Activated CD4-positive, alpha-beta T cell treated with anti-CD3 and anti-CD28 coated beads for 36 hours (primary cell): ENCODE measurements around the gene MMP24. TPM values are rescaled to one million over a fixed set of nuclear protein-coding genes. Genes with fewer than 3 reads are reported as not detected.

ENCODE experiments used
- ATAC-seq: fragments of 200-7000 bp; cut with Tn5 transposase; one replicate; pipeline ENCODE4 v1.10.0; 2021; ENCODE audit warnings: mild to moderate bottlenecking, moderate library complexity
- CTCF ChIA-PET: fragments of 350-600 bp; sonication (Branson Sonifier 250); formaldehyde crosslinking; loops from one replicate; lab custom pipeline; 2021; ENCODE audit warnings: antibody characterized with exemption; lab: Charles Lee
- POLR2A ChIA-PET: fragments of 350-600 bp; sonication (Branson Sonifier 250); formaldehyde crosslinking; loops from one replicate; lab custom pipeline; 2021; ENCODE audit warnings: antibody characterized with exemption, inconsistent platforms; lab: Charles Lee
- DNase-seq: peaks from one replicate; pipeline ENCODE4 v3.0.0-alpha.2; 2020
- H3K27ac Mint-ChIP-seq: one replicate; pipeline ENCODE4 v1.8.0; 2021; ENCODE audit warnings: mixed read lengths
- H3K27me3 Mint-ChIP-seq: one replicate; pipeline ENCODE4 v1.8.0; 2021; ENCODE audit warnings: mixed read lengths
- H3K36me3 Mint-ChIP-seq: one replicate; pipeline ENCODE4 v1.8.0; 2021; ENCODE audit warnings: low read depth, mixed read lengths
- H3K4me1 Mint-ChIP-seq: one replicate; pipeline ENCODE4 v1.8.0; 2021; ENCODE audit warnings: mixed read lengths
- H3K4me3 Mint-ChIP-seq: one replicate; pipeline ENCODE4 v1.8.0; 2021; ENCODE audit warnings: mild to moderate bottlenecking, moderate library complexity, mixed read lengths
- H3K9me3 Mint-ChIP-seq: one replicate; pipeline ENCODE4 v1.8.0; 2021; ENCODE audit warnings: low read depth, mixed read lengths
- intact Hi-C, 2 experiments: fragments of 100-400 bp; cut with DNase I in 1 of 2; cut with micrococcal nuclease in 1 of 2; formaldehyde crosslinking; loops; one replicate each; pipeline versions ENCODE4 v1.14.2 to v1.15.1; 2022 to 2024; cut with DNase I, micrococcal nuclease
- total RNA-seq, 2 experiments: library from RNA; stranded (reverse); gene quantifications; one replicate each; pipeline ENCODE4 v1.2.3, GENCODE V29; 2021

The MMP24 gene
- total RNA-seq, 2 experiments from 2014 or later, result not detected

DNA sequence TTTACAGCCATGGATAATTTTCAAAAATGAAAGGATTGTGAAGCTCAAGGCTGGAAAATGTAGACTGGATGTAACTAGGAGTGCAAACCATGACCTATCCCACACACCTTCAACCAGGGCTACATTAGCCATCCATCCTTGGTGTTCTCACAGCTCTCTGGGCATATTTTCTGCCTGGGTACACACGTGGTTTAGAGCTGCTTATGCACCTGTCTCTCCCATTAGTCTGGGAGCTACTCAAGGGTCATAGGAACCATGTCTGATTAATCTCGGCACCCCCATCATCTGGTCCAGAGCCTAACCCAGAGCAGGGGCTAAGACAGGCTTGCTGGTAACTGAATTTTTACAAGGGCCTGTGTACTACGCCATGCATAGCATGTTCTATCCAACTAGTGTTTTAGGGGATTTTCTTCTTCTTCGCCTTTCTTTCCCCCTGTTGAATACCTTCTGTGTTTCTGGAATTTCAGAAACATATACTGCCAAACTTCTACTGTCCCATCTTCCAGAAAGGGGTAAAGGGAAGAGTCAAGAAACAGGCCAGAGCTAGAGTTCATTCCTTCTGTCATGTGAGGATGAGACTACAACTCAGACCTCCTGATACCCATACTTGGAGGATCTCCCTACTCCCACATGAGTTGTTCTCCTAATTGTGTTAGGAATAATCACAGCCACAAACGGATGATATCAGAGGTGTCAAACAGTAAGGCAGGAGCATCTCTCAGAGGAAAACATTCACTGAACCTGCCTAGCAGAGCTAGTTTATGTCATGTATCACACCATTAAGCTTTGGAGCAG lies 91.1 kb downstream of the MMP24 start:
- DNase-seq (no peak), ATAC-seq (no peak)
- intact Hi-C loops, result no loop called here
- H3K27me3 Mint-ChIP-seq, result no peaks in the 10 kb centered on the region
- POLR2A ChIA-PET, result no interaction called here
- CTCF ChIA-PET, result interaction anchor here (0.5 to 2.0 kb wide), 8 partner anchors 10 to 891 kb away, joined by 3 to 8 read pairs (median 3); no protein-coding TSS in a partner anchor
- H3K4me3 Mint-ChIP-seq, result no peak overlapping the region
- H3K4me1 Mint-ChIP-seq, result peaks cover 41% of the 10 kb centered on the region
- H3K27ac Mint-ChIP-seq, result peak overlapping the region; percentile 16
- peaks cover 10% of the 10 kb centered on the region for H3K36me3 Mint-ChIP-seq
- no peaks in the 10 kb centered on the region for H3K9me3 Mint-ChIP-seq

GRCh38 chr20:35318502-35319157 lies 92.1 kb downstream of the MMP24 start:
- Mint-ChIP-seq H3K4me1 (peaks cover 45% of the 10 kb centered on the region), H3K9me3 (no peaks in the 10 kb centered on the region), H3K36me3 (peaks cover 8% of the 10 kb centered on the region), H3K27me3 (no peaks in the 10 kb centered on the region), H3K27ac (peak overlapping the region; percentile 8), H3K4me3 (no peak overlapping the region)
- DNase-seq (no peak), ATAC-seq (peak; percentile 42)
- intact Hi-C loops, result no loop called here
- ChIA-PET POLR2A (no interaction called here), CTCF (interaction anchor here (0.6 to 2.0 kb wide), 5 partner anchors 11 to 118 kb away, joined by 3 to 8 read pairs (median 5); no protein-coding TSS in a partner anchor)

- DNase-seq, result no peak
- no peak for ATAC-seq
- Mint-ChIP-seq H3K27ac (no peak overlapping the region), H3K4me1 (peaks cover 41% of the 10 kb centered on the region), H3K27me3 (no peaks in the 10 kb centered on the region), H3K9me3 (no peaks in the 10 kb centered on the region), H3K36me3 (peaks cover 6% of the 10 kb centered on the region), H3K4me3 (no peak overlapping the region)
- intact Hi-C loops, result no loop called here
- POLR2A ChIA-PET, result no interaction called here
- CTCF ChIA-PET, result interaction anchor here (0.6 to 2.0 kb wide), 4 partner anchors 12 to 117 kb away, joined by 4 to 8 read pairs (median 5); no protein-coding TSS in a partner anchor
Observed at GRCh38 chr20:35319192-35319870, 92.8 kb downstream of the MMP24 start.

GRCh38 chr20:35319871-35320197 lies 93.3 kb downstream of the MMP24 start:
- H3K4me3 Mint-ChIP-seq, result no peak overlapping the region
- peaks cover 6% of the 10 kb centered on the region for H3K36me3 Mint-ChIP-seq
- ChIA-PET CTCF (interaction anchor here (0.6 to 2.0 kb wide), 2 partner anchors 12 to 137 kb away, joined by 5 to 6 read pairs; no protein-coding TSS in a partner anchor), POLR2A (no interaction called here)
- no peak overlapping the region for H3K27ac Mint-ChIP-seq
- peaks cover 36% of the 10 kb centered on the region for H3K4me1 Mint-ChIP-seq
- DNase-seq (no peak), ATAC-seq (no peak)
- intact Hi-C loops, result no loop called here
- H3K27me3 Mint-ChIP-seq, result no peaks in the 10 kb centered on the region
- no peaks in the 10 kb centered on the region for H3K9me3 Mint-ChIP-seq

DNA sequence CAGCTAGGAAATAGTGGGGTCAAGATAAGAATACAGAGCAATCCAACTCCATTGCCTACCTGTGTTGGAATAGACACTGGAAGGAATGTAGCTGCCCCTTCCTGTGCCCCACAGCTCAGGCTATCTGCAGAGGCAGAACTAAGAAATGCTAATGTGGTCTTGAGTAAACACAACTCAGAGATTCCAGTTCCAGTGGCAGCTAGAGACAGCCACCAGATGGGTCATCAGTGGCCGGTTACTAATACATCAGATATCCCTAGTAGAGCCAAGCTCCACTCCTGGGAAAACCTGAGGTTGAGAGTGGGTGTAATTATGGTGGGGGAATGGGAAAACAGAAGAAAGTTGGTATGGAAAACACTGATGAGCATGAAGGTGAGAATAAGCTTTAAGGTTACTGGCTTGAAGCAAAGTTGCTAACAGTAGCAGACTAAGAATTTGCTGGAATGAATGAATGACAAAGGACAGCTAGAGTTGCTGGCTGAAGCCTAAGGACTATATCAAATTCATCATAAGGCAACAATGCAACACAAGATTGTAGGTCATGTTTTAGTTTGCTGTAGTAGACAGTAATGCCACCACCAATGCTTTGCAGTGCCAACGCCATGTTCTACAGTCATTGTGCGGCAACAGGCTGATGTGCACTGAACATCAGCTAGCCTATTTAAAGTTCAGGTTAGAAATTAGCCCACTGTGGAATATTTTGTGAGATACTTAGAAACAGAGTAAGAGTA lies 94.1 kb downstream of the MMP24 start:
- Mint-ChIP-seq H3K4me1 (peaks cover 31% of the 10 kb centered on the region), H3K4me3 (no peak overlapping the region), H3K36me3 (peaks cover 4% of the 10 kb centered on the region), H3K27me3 (no peaks in the 10 kb centered on the region), H3K9me3 (no peaks in the 10 kb centered on the region), H3K27ac (peak overlapping the region; percentile 41)
- ChIA-PET CTCF (interaction anchor here (0.6 to 2.0 kb wide), 6 partner anchors 9 to 137 kb away, joined by 3 to 6 read pairs (median 4); no protein-coding TSS in a partner anchor), POLR2A (no interaction called here)
- no peak for ATAC-seq
- intact Hi-C loops, result no loop called here
- no peak for DNase-seq

DNA sequence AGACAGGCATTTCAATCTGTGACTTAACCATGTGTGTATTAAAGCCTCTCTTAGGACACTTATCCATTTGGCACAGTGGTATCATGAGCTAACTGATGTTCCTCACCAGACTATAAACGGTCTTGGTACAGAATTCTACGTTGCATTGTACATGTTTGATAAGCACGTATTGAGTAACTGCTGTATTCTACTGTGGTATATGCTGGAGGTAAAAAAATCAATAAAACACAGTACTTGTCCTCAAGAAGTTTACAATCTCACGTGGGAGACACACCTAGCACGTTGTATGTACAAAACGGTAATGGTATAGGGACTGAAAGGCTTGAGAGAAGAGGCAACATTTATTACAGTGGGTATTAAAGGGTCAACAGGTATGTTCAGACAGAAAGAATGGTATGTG lies 98.9 kb downstream of the MMP24 start:
- POLR2A ChIA-PET, result no interaction called here

GRCh38 chr20:35326021-35326739 lies 99.7 kb downstream of the MMP24 start:
- no peaks in the 10 kb centered on the region for H3K9me3 Mint-ChIP-seq
- CTCF ChIA-PET, result interaction anchor here (0.9 to 1.3 kb wide), 3 partner anchors 10 to 22 kb away, joined by 3 to 5 read pairs (median 4); no protein-coding TSS in a partner anchor
- H3K4me1 Mint-ChIP-seq, result peaks cover 56% of the 10 kb centered on the region
- H3K27me3 Mint-ChIP-seq, result no peaks in the 10 kb centered on the region
- H3K36me3 Mint-ChIP-seq, result peaks cover 6% of the 10 kb centered on the region
- peak; percentile 39 for ATAC-seq
- DNase-seq, result peak; percentile 41
- intact Hi-C loops, result loop anchor here in 1 of 2 experiments (5.0 kb wide), 1 partner anchor 234 kb away; the partner anchor contains the start of gene TRPC4AP
- POLR2A ChIA-PET, result no interaction called here
- peak overlapping the region; percentile 32 for H3K27ac Mint-ChIP-seq
- H3K4me3 Mint-ChIP-seq, result no peak overlapping the region

More for the DNA sequence above, 98.9 kb downstream of the MMP24 start:
- Mint-ChIP-seq H3K9me3 (no peaks in the 10 kb centered on the region), H3K4me1 (peaks cover 52% of the 10 kb centered on the region), H3K4me3 (no peak overlapping the region), H3K27me3 (no peaks in the 10 kb centered on the region), H3K27ac (no peak overlapping the region), H3K36me3 (peaks cover 10% of the 10 kb centered on the region)
- DNase-seq, result no peak
- intact Hi-C loops, result loop anchor here in 1 of 2 experiments (5.0 kb wide), 1 partner anchor 233 kb away; the partner anchor contains the start of gene TRPC4AP
- CTCF ChIA-PET, result interaction anchor here (0.6 to 0.9 kb wide), 2 partner anchors 9 to 22 kb away, joined by 3 read pairs; no protein-coding TSS in a partner anchor
- ATAC-seq, result no peak

Other genes with a start within 250 kb of the MMP24 start
- 10 to 100 TPM; 36.0 to 39.6 TPM for gene TRPC4AP, start 133.9 kb upstream of the MMP24 start, total RNA-seq
- gene EDEM2, start 79.4 kb upstream of the MMP24 start, total RNA-seq, result 10 to 100 TPM; 16.5 to 18.2 TPM
- 1 to 10 TPM in 1 of 2 experiments, under 1 TPM in 1; 0.87 to 1.2 TPM for gene PROCR, start 54.6 kb upstream of the MMP24 start, total RNA-seq
- 10 to 100 TPM; 44.6 to 56.8 TPM for gene MMP24OS, start 51.4 kb downstream of the MMP24 start, total RNA-seq
- 100 to 1,000 TPM; 110 to 124 TPM for gene EIF6, start 58.1 kb downstream of the MMP24 start, total RNA-seq
- gene FAM83C, start 65.7 kb downstream of the MMP24 start, total RNA-seq, result not detected
- 10 to 100 TPM; 51.0 to 54.6 TPM for gene UQCC1, start 185.3 kb downstream of the MMP24 start, total RNA-seq
- not detected for gene GDF5, start 211.5 kb downstream of the MMP24 start, total RNA-seq
- gene CEP250, start 228.9 kb downstream of the MMP24 start, total RNA-seq, result 10 to 100 TPM; 50.4 to 60.2 TPM